ENCODE measurements around the gene VARS2. TPM values are rescaled to one million over a fixed set of nuclear protein-coding genes. Genes with fewer than 3 reads are reported as not detected.

The VARS2 gene
- total and polyA plus RNA-seq, 10 donors, result 15.5 to 38.2 (median 28.2) TPM

DNA sequence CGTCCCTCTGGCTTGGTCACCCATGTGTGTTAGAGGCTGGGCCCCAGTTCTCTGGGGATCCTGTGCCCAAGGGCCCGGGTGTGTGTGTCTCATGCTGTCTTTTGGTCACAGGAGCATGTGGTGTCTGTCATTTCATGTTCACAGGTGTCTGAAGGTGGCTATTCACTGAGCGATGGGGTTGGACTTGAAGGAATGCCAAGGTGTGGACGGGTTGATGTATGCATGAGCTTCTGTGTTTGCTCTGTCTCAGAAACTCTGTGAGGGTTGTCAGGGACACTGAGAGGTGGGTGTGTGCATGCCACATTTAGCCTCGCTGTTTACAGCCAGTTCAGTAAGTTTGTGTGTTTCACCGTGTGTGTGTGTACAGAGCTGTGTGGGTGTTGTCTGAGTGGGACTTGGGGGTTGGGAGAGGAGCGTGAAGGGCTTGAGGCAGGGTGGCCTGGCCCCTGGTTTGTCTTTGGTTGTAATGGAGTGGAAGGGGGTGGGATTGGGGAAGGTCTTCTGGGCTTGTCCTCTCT, 28.5 kb upstream of the VARS2 start:
- peak; percentile 59 for DNase-seq
- Histone ChIP-seq H3K4me3 (peak overlapping the region in 7 of 8 donors; percentile 5 to 86 (median 63)), H3K4me1 (peaks cover 20 to 61% (median 44%) of the 10 kb centered on the region in 6 donors), H3K36me3 (peaks cover 0 to 20% (median 6%) of the 10 kb centered on the region in 6 donors), H3K27ac (peak overlapping the region in 6 of 8 donors; percentile 13 to 88 (median 86)), H3K27me3 (replicated peaks in 1 of 7) (peaks cover 0 to 24% (median 0%) of the 10 kb centered on the region in 7 donors), H3K9me3 (no peaks in the 10 kb centered on the region)
- WGBS, 5 donors, result 50 to 71% (median 61%) methylated on average over 7 of the region's 7 CpGs
- TF ChIP-seq POLR2A (IDR thresholded peaks at IDR 0.05) (no peak), POLR2AphosphoS5 (IDR thresholded peaks at IDR 0.05) (no peak)
- TF ChIP-seq, protein P1, sequence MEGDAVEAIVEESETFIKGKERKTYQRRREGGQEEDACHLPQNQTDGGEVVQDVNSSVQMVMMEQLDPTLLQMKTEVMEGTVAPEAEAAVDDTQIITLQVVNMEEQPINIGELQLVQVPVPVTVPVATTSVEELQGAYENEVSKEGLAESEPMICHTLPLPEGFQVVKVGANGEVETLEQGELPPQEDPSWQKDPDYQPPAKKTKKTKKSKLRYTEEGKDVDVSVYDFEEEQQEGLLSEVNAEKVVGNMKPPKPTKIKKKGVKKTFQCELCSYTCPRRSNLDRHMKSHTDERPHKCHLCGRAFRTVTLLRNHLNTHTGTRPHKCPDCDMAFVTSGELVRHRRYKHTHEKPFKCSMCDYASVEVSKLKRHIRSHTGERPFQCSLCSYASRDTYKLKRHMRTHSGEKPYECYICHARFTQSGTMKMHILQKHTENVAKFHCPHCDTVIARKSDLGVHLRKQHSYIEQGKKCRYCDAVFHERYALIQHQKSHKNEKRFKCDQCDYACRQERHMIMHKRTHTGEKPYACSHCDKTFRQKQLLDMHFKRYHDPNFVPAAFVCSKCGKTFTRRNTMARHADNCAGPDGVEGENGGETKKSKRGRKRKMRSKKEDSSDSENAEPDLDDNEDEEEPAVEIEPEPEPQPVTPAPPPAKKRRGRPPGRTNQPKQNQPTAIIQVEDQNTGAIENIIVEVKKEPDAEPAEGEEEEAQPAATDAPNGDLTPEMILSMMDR (IDR thresholded peaks at IDR 0.05 in 8 of 11, conservative IDR thresholded peaks at IDR 0.05 in 3 of 11), result no peak
- intact Hi-C loops (cut with DNase I; ENCODE audit: low total_unique reads), result no loop called here

DNA sequence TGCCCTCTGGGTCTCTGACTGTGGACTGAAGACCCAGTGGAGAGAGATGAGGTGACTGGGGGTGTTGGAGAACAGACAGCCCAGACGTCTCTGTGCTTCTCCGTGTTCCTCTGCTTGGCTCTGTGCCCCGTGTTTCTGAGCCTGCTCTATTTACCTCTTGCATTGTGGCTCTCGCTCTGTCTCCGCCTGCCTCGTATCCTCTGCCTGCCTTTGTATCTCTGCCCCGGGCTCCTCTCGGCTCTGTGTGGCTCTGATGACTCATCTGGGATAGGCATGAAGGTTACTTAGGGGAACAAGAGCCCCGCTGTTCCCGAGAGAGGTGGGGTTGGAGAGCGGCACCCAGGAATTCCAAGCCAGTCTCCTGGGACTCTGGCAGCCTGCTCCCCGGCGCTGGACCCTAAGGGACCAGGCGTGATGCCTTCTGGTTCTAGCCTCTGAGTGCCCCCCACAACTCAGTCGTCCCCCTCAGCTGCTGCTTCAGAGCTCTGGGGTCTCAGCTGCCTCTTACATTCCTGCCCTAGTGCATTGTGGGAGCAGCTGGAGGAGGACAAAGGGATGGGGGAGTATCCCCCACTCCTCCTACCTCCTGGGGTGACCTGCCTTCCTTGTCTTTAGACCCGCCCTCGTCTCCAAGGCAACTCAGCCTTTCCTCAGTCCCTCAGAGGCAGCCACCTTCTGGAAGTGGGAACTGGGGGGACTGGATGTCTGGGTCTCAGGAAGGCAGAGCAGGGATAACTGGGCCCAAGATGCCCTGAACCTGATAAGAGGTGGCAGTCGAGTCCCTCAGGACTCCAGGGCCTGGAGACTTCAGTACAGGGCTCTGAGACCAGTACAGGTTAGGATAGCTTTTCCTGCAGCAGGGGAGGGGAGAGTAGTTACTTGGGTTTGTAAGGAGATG, 27.8 kb upstream of the VARS2 start:
- Histone ChIP-seq H3K36me3 (peaks cover 0 to 27% (median 10%) of the 10 kb centered on the region in 6 donors), H3K27ac (peak overlapping the region in 6 of 8 donors; percentile 13 to 88 (median 82)), H3K27me3 (replicated peaks in 1 of 7) (peaks cover 0 to 24% (median 0%) of the 10 kb centered on the region in 7 donors), H3K4me1 (peaks cover 20 to 61% (median 44%) of the 10 kb centered on the region in 6 donors), H3K4me3 (peak overlapping the region in 4 of 8 donors; percentile 60 to 86 (median 64)), H3K9me3 (no peaks in the 10 kb centered on the region)
- DNase-seq, result peak; percentile 54
- WGBS, 5 donors, result 57 to 81% (median 59%) methylated on average over 18 of the region's 18 CpGs
- no peak for TF ChIP-seq POLR2AphosphoS5 (IDR thresholded peaks at IDR 0.05)
- intact Hi-C loops (cut with DNase I; ENCODE audit: low total_unique reads), result no loop called here

DNA sequence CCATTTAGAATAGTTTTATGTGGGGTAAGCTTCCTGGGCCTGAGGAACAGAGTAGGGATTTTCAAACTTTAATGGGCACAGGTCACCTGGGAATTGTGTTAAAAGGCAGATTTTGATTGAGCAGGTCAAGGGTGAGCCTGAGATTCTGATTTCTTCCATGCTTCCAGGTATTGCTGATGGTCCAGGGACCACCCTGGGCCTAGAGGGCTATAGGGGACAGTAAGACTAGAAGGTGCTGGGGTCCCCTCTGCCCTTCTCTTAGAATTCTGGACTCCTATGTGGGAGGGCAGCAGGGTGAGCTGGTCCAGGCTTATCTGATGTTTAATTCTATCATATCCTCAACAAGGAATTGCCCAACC, 27.2 kb upstream of the VARS2 start:
- Histone ChIP-seq H3K27ac (peak overlapping the region in 2 of 8 donors; percentile 88), H3K9me3 (no peaks in the 10 kb centered on the region), H3K4me1 (peaks cover 20 to 61% (median 43%) of the 10 kb centered on the region in 6 donors), H3K4me3 (no peak overlapping the region), H3K36me3 (peaks cover 0 to 30% (median 10%) of the 10 kb centered on the region in 6 donors), H3K27me3 (replicated peaks in 1 of 7) (peaks cover 0 to 24% (median 0%) of the 10 kb centered on the region in 7 donors)
- intact Hi-C loops (cut with DNase I; ENCODE audit: low total_unique reads), result no loop called here
- no peak for DNase-seq
- no peak for TF ChIP-seq POLR2AphosphoS5 (IDR thresholded peaks at IDR 0.05)
- no peak for TF ChIP-seq POLR2A (IDR thresholded peaks at IDR 0.05)
- TF ChIP-seq, protein P1 (IDR thresholded peaks at IDR 0.05 in 8 of 11, conservative IDR thresholded peaks at IDR 0.05 in 3 of 11), result no peak

DNA sequence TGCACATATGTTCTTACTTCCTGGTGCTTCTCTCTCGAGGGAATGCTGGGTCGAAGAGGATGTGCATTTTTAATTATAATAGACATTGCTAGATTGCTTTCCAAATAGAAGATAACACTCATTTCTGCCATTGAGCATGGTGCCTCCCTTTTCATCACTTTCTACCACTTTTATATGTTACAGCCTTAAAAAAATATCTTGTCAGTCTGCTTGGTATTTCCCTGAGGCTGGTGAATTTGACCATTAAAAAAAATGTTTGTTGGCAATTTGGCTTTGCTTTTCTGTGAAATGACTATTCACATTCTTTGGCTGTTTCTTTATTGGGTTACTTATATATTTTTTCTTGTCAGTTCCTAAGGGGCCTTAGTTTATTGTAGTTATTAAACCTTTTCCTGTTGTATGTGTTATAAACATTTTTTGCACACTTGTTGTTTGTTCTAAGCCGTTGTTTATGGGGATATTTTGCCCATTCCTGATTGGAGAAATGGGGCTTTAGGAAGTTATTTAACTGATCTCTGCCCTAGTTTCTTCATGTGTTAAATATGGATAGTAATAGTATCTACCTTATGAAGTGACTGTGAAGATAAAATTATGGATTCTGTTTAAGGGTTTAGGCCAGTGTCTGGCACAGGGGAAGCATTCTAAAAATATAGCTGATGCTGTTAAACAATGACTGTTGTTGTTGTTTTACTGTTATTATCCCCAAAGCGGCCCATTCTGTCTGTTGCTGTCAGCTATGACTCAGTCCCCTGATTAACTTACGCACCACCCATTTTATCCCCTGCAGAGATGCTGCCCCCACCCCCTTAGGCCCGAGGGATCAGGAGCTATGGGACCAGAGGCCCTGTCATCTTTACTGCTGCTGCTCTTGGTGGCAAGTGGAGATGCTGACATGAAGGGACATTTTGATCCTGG, 25.9 kb upstream of the VARS2 start:
- WGBS, 5 donors, result 66 to 73% (median 70%) methylated on average over 6 of the region's 6 CpGs
- peaks cover 0 to 43% (median 14%) of the 10 kb centered on the region in 6 donors for H3K36me3 ChIP-seq
- peaks cover 0 to 24% (median 0%) of the 10 kb centered on the region in 7 donors for H3K27me3 ChIP-seq (replicated peaks in 1 of 7)
- H3K4me3 ChIP-seq, result no peak overlapping the region
- no peak for DNase-seq
- no peaks in the 10 kb centered on the region for H3K9me3 ChIP-seq
- H3K4me1 ChIP-seq, result peaks cover 13 to 48% (median 30%) of the 10 kb centered on the region in 6 donors
- intact Hi-C loops (cut with DNase I; ENCODE audit: low total_unique reads), result no loop called here
- no peak overlapping the region for H3K27ac ChIP-seq
- TF ChIP-seq, protein P1 (IDR thresholded peaks at IDR 0.05 in 8 of 11, conservative IDR thresholded peaks at IDR 0.05 in 3 of 11), result no peak
- no peak for TF ChIP-seq POLR2A (IDR thresholded peaks at IDR 0.05)
